ENCODE data around the gene SOX13. TPM values are rescaled to one million over a fixed set of nuclear protein-coding genes. Genes with fewer than 3 reads are reported as not detected.

Gene SOX13
- total RNA-seq, 1 donor from 2014 or later, result 28.6 TPM

DNA sequence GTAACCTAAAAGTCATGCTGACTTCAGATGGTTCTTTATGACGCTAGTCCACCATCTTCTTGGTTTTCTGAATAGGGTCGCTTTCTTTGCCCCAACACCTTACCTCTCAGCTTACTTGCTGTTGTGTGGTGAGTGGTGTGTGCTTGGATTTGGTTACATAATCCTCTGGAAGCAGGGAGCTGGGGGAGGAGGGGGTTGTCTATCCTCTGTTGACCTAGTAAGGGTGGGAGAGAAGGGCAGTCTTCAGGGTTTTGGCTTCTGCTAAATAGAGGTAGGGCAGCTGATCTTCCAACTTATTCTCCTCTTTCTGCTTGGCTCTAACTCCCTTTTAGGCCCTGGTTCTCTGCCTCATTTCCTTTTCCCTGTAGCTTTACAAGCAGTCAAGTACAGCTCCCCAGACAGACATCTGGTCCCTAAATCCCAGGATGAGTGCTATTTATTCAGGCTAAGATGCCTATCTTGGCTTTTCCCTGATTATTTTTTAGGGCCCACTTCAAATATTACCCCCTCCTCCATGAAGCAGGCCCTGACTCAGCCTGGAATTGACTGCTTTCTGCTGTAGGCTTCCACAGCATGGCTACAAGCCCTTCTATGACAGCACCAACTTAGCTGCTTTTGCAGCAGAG is 99.6 kb downstream of the SOX13 start:
- no peak overlapping the region for H2AFZ ChIP-seq (replicated peaks)
- no peak overlapping the region for H3K9ac ChIP-seq
- H3K27me3 ChIP-seq, result peaks cover 28% of the 10 kb centered on the region
- Mint-ChIP-seq H3K27ac (no peak overlapping the region), H3K9me3 (peaks cover 24% of the 10 kb centered on the region), H3K4me3 (no peak overlapping the region), H3K27me3 (ENCODE audit: insufficient read depth, low read depth) (no peaks in the 10 kb centered on the region), H3K4me1 (no peaks in the 10 kb centered on the region), H3K36me3 (no peaks in the 10 kb centered on the region)
- no peaks in the 10 kb centered on the region for H3K79me2 ChIP-seq (ENCODE audit: low read depth)
- no peaks in the 10 kb centered on the region for H4K20me1 ChIP-seq (ENCODE audit: low read depth)
- peaks cover 11% of the 10 kb centered on the region for H3K9me3 ChIP-seq (ENCODE audit: low read depth)
- no peaks in the 10 kb centered on the region for H3K4me1 ChIP-seq
- no peak overlapping the region for H3K4me3 ChIP-seq
- H3K27ac ChIP-seq, result no peak overlapping the region
- no peak overlapping the region for H3K4me2 ChIP-seq
- TF ChIP-seq EZH2 (IDR thresholded peaks at IDR 0.05) (no peak), EZH2phosphoT487 (IDR thresholded peaks at IDR 0.05) (no peak)
- TF ChIP-seq, protein P1, sequence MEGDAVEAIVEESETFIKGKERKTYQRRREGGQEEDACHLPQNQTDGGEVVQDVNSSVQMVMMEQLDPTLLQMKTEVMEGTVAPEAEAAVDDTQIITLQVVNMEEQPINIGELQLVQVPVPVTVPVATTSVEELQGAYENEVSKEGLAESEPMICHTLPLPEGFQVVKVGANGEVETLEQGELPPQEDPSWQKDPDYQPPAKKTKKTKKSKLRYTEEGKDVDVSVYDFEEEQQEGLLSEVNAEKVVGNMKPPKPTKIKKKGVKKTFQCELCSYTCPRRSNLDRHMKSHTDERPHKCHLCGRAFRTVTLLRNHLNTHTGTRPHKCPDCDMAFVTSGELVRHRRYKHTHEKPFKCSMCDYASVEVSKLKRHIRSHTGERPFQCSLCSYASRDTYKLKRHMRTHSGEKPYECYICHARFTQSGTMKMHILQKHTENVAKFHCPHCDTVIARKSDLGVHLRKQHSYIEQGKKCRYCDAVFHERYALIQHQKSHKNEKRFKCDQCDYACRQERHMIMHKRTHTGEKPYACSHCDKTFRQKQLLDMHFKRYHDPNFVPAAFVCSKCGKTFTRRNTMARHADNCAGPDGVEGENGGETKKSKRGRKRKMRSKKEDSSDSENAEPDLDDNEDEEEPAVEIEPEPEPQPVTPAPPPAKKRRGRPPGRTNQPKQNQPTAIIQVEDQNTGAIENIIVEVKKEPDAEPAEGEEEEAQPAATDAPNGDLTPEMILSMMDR (IDR thresholded peaks at IDR 0.05), result no peak
- no peaks in the 10 kb centered on the region for H3K36me3 ChIP-seq
- DNase-seq (ENCODE audit: low spot score), result no peak
- H3F3A ChIP-seq (ENCODE audit: low read depth), result no peaks in the 10 kb centered on the region

DNA sequence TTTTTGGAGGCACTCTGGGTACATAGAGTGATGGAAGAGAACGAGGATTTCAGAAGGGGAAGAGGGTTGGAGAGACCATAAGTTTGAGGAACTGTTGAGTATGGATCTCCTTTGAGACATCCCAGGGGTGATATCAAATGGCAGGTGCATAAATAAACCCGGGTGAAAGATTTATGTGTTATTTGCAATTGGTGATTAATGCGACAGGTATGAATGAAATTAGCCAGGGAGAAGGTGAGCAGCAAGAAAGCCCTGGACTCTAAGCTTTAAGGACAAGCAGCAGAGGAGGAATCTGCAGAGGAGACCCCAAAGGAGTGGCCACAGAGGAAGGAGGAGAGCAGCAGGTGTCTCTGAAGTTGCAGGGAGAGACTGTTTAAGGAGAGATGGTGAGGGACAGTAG is 102.0 kb downstream of the SOX13 start:
- TF ChIP-seq EZH2phosphoT487 (IDR thresholded peaks at IDR 0.05), result no peak
- no peak for TF ChIP-seq EZH2 (IDR thresholded peaks at IDR 0.05)
- TF ChIP-seq, protein P1 (IDR thresholded peaks at IDR 0.05), result no peak
- Mint-ChIP-seq H3K9me3 (peaks cover 13% of the 10 kb centered on the region), H3K27me3 (ENCODE audit: insufficient read depth, low read depth) (peaks cover 4% of the 10 kb centered on the region)

DNA sequence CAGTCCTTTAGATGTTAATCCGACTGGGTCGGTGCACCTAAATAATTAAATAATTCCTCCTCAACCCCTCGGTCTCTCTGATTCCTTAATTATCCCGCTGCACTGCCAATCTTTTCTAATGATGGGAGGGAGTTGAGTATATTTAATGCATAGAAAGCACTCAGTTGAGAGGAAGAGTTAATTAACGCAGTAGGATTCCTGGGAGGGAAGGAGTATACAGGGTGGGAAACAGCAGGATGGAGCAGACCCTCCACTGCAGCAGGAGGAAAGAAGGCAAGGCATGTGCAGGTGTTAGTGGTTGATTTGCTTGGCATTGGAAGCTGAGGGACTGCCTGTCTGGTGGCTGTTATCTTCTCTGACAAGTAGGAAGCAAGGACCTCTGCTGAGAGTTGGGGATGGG is 103.1 kb downstream of the SOX13 start:
- H3K9ac ChIP-seq, result no peak overlapping the region
- H3K4me1 ChIP-seq, result no peaks in the 10 kb centered on the region
- no peaks in the 10 kb centered on the region for H4K20me1 ChIP-seq (ENCODE audit: low read depth)
- H3K27ac Mint-ChIP-seq, result no peak overlapping the region
- H3K4me1 Mint-ChIP-seq, result no peaks in the 10 kb centered on the region
- no peaks in the 10 kb centered on the region for H3K9me3 ChIP-seq (ENCODE audit: low read depth)
- peaks cover 7% of the 10 kb centered on the region for H3K27me3 Mint-ChIP-seq (ENCODE audit: insufficient read depth, low read depth)
- no peak overlapping the region for H2AFZ ChIP-seq (replicated peaks)
- no peak overlapping the region for H3K27ac ChIP-seq
- no peaks in the 10 kb centered on the region for H3K36me3 Mint-ChIP-seq
- peaks cover 4% of the 10 kb centered on the region for H3K9me3 Mint-ChIP-seq
- peaks cover 28% of the 10 kb centered on the region for H3K27me3 ChIP-seq
- H3F3A ChIP-seq (ENCODE audit: low read depth), result no peaks in the 10 kb centered on the region
- DNase-seq (ENCODE audit: low spot score), result no peak
- no peak overlapping the region for H3K4me3 Mint-ChIP-seq
- no peak overlapping the region for H3K4me2 ChIP-seq
- TF ChIP-seq, protein P1 (IDR thresholded peaks at IDR 0.05), result no peak
- TF ChIP-seq EZH2phosphoT487 (IDR thresholded peaks at IDR 0.05) (no peak), EZH2 (IDR thresholded peaks at IDR 0.05) (no peak)
- H3K36me3 ChIP-seq, result no peaks in the 10 kb centered on the region
- H3K4me3 ChIP-seq, result no peak overlapping the region
- H3K79me2 ChIP-seq (ENCODE audit: low read depth), result no peaks in the 10 kb centered on the region

More for the DNA sequence above, 102.0 kb downstream of the SOX13 start:
- H3K27ac Mint-ChIP-seq, result no peak overlapping the region
- Histone ChIP-seq H3K4me2 (no peak overlapping the region), H3K9ac (no peak overlapping the region), H3K4me1 (no peaks in the 10 kb centered on the region), H3K27me3 (peaks cover 28% of the 10 kb centered on the region), H2AFZ (replicated peaks) (no peak overlapping the region), H3K27ac (no peak overlapping the region), H3K4me3 (no peak overlapping the region), H3K79me2 (ENCODE audit: low read depth) (no peaks in the 10 kb centered on the region), H4K20me1 (ENCODE audit: low read depth) (no peaks in the 10 kb centered on the region), H3K9me3 (ENCODE audit: low read depth) (peaks cover under 1% of the 10 kb centered on the region), H3K36me3 (no peaks in the 10 kb centered on the region), H3F3A (ENCODE audit: low read depth) (no peaks in the 10 kb centered on the region)
- DNase-seq (ENCODE audit: low spot score), result no peak
- H3K36me3 Mint-ChIP-seq, result no peaks in the 10 kb centered on the region
- no peaks in the 10 kb centered on the region for H3K4me1 Mint-ChIP-seq
- H3K4me3 Mint-ChIP-seq, result no peak overlapping the region

Measured in neural progenitor cell (in vitro differentiated cells).